Stomach (tissue), 9 donors: Measurements from ENCODE around the gene GCNT3. TPM values are rescaled to one million over a fixed set of nuclear protein-coding genes. Genes with fewer than 3 reads are reported as not detected.
A peak's percentile ranks its signal among the peaks of the same experiment; 100 is the strongest.

Experiments
- DNase-seq, 2 donors: peaks; one replicate each; pipeline versions ENCODE4 v3.0.0 to v3.0.0-alpha.2; 2013 to 2019
- H3K27ac ChIP-seq, 5 donors: fragments of 200-600 bp in 4 of 5; sonication (generic) in 4 of 5; one replicate each; pipeline ENCODE4 v1.5.1; 2013 to 2019; ENCODE audit warnings: mild to moderate bottlenecking in 1 of 5, moderate library complexity in 1 of 5
- H3K27me3 ChIP-seq, 3 donors: fragments of 200-600 bp; sonication (generic); one replicate each; pipeline ENCODE4 v1.5.1; 2017 to 2019; ENCODE audit warnings: mixed run types in 1 of 3
- H3K36me3 ChIP-seq, 4 donors: fragments of 200-600 bp; sonication (generic); 1 replicate in 3 of 4; 2 replicates in 1 of 4; pipeline ENCODE4 v1.5.1; 2016 to 2019
- H3K4me1 ChIP-seq, 4 donors: fragments of 200-600 bp; sonication (generic); one replicate each; pipeline ENCODE4 v1.5.1; 2016 to 2019
- H3K4me3 ChIP-seq, 4 donors: fragments of 200-600 bp; sonication (generic) in 3 of 4; one replicate each; pipeline ENCODE4 v1.5.1; 2016 to 2019; ENCODE audit warnings: mild to moderate bottlenecking in 1 of 4
- H3K9me3 ChIP-seq, 4 donors: fragments of 200-600 bp; sonication (generic); one replicate each; pipeline ENCODE4 v1.5.1; 2016 to 2019
- EP300 ChIP-seq: sonication (generic); formaldehyde crosslinking; IDR thresholded peaks from one replicate; pipeline ENCODE4 v1.6.1; 2017; ENCODE audit warnings: antibody characterized with exemption
- POLR2A ChIP-seq, 4 donors: fragments of 450-650 bp; IDR thresholded peaks; one replicate each; pipeline ENCODE4 v1.6.1; 2016; ENCODE audit warnings: antibody characterized with exemption in 4 of 4, control low read depth in 2 of 4, mild to moderate bottlenecking in 1 of 4, moderate library complexity in 1 of 4
- POLR2AphosphoS5 ChIP-seq, 3 donors: sonication (generic); formaldehyde crosslinking; IDR thresholded peaks; one replicate each; pipeline ENCODE4 v1.6.1; 2016; ENCODE audit warnings: antibody characterized with exemption in 3 of 3
- WGBS, 5 donors: extraction: QIAGEN DNeasy Blood & Tissue Kit in 3 of 5; methylation state at CpG; one replicate each; pipeline versions ENCODE4 v1.1.5 to v1.1.7; 2013 to 2018; 5-methylcytosine and 5-hydroxymethylcytosine counted together
- intact Hi-C: fragments of 100-400 bp; cut with DNase I; formaldehyde crosslinking; loops from one replicate; pipeline ENCODE4 v1.15.1; 2023; ENCODE audit warnings: low total_unique reads
- polyA plus RNA-seq, 3 donors: library from polyadenylated mRNA; stranded (reverse); fragments of 200-250 nt; gene quantifications; one replicate each; pipeline ENCODE4 v1.2.3, GENCODE V29; 2013
- total RNA-seq, 5 donors: library from RNA; depleted of rRNA; stranded (reverse); fragments of >200 nt; gene quantifications; one replicate each; pipeline versions ENCODE4 v1.1.0 to v1.2.3, GENCODE V29; 2014 to 2016
- TF ChIP-seq, protein P1 (sequence below), 7 experiments: fragments of 450-650 bp in 4 of 7; fragments of 200-600 bp in 3 of 7; sonication (generic) in 3 of 7; IDR thresholded peaks; one replicate each; pipeline ENCODE4 v1.5.1; 2016 to 2019; ENCODE audit warnings: antibody characterized with exemption in 7 of 7, control low read depth in 2 of 7, mild to moderate bottlenecking in 1 of 7
- donor health status: healthy with polysubstance abuse.
- donor health status: Bipolar disorder and iron deficiency.
- donor health status: healthy.

The GCNT3 gene
- total and polyA plus RNA-seq, 8 donors: 4.8 to 22.0 (median 9.2) TPM

DNA sequence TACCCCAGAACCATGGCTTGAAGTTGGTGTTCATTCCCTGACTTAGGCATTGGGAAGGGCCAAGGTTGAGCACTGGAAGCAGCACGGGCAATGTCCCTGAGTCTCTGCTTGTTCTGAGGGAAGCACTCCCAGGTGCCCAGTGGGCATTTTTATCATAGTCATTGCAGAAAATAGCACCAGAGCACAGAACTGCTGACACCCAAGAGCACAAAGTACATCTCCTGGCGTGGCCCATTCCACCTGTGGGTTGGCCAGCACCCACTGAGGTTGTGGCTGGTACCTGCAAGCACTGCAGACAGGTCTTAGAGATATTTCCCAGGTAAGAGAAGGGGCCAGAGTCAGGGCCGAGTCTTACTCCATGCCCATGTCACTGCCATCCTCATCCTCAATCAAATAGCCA lies 28.5 kb upstream of the GCNT3 start:
- DNase-seq: no peak
- Histone ChIP-seq H3K27ac (no peak overlapping the region), H3K4me1 (peaks cover 0 to 9% (median 0%) of the 10 kb centered on the region in 4 donors), H3K27me3 (no peaks in the 10 kb centered on the region), H3K36me3 (no peaks in the 10 kb centered on the region), H3K9me3 (no peaks in the 10 kb centered on the region), H3K4me3 (no peak overlapping the region)
- intact Hi-C loops: no loop called here
- TF ChIP-seq POLR2A (IDR thresholded peaks at IDR 0.05) (no peak), EP300 (no peak), POLR2AphosphoS5 (IDR thresholded peaks at IDR 0.05) (no peak)
- TF ChIP-seq, protein P1, sequence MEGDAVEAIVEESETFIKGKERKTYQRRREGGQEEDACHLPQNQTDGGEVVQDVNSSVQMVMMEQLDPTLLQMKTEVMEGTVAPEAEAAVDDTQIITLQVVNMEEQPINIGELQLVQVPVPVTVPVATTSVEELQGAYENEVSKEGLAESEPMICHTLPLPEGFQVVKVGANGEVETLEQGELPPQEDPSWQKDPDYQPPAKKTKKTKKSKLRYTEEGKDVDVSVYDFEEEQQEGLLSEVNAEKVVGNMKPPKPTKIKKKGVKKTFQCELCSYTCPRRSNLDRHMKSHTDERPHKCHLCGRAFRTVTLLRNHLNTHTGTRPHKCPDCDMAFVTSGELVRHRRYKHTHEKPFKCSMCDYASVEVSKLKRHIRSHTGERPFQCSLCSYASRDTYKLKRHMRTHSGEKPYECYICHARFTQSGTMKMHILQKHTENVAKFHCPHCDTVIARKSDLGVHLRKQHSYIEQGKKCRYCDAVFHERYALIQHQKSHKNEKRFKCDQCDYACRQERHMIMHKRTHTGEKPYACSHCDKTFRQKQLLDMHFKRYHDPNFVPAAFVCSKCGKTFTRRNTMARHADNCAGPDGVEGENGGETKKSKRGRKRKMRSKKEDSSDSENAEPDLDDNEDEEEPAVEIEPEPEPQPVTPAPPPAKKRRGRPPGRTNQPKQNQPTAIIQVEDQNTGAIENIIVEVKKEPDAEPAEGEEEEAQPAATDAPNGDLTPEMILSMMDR (IDR thresholded peaks at IDR 0.05): no peak
- 80 to 96% (median 92%) methylated on average over 3 of the region's 3 CpGs for WGBS, 5 donors

DNA sequence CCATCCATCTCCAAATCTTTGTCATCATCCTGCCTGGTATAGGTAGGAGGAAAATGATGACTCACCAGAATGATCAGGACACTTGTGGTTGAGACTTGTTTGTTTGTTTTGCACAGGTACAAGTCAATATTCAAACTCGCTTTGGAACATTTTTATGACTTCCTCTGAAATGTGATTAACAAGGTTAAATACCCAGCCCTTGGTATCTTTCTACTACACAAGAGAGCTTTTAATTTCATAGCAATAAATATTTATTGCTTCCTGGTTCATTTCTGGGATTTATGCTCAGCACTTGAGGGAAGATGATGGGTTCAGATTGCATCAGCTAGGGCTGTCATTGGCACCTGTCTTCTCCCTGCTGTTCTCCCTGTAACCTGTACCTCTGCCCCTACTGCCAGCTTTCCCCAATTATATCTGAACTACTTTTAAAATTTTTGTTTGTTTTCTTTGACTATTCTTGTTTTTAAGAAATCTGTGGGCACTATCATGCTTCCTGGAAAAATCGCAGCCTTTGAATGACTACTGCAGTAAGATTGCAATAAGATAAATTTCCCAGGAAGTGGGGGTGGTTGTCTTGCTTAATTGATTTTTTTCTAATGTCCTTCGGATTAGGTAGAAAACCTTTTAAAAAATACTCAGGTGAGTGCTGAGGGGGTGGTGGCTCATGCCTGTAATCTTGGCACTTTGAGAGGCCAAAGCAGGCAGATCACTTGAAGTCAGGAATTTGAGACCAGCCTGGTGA lies 24.3 kb upstream of the GCNT3 start:
- Histone ChIP-seq H3K27me3 (no peaks in the 10 kb centered on the region), H3K9me3 (no peaks in the 10 kb centered on the region), H3K36me3 (no peaks in the 10 kb centered on the region), H3K27ac (peak overlapping the region in 2 of 5 donors; percentile 1 to 12), H3K4me1 (peaks cover 0 to 27% (median 5%) of the 10 kb centered on the region in 4 donors), H3K4me3 (no peak overlapping the region)
- intact Hi-C loops: no loop called here
- no peak for DNase-seq
- 24 to 41% (median 36%) methylated on average over 3 of the region's 3 CpGs for WGBS, 5 donors
- no peak for TF ChIP-seq EP300
- no peak for TF ChIP-seq POLR2AphosphoS5 (IDR thresholded peaks at IDR 0.05)
- TF ChIP-seq, protein P1 (IDR thresholded peaks at IDR 0.05): no peak
- no peak for TF ChIP-seq POLR2A (IDR thresholded peaks at IDR 0.05)

DNA sequence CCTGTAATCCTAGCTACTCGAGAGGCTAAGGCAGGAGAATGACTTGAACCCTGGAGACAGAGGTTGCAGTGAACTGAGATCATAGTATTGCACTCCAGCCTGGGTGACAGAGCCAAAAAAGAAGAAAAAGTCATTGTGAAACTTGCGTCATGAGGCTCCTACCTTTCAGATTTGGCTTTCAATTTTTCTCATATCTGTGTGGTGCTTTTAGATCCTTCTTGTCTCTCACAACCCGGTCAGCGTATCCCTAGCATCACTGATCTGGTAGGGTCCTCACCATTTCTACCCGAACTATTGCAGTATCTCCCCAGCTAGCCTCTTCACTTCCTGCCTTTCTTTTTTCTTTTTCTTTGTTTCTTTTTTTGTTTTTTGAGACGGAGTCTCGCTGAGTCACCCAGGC lies 21.6 kb upstream of the GCNT3 start:
- H3K27me3 ChIP-seq: no peaks in the 10 kb centered on the region
- WGBS, 5 donors: 77 to 89% (median 80%) methylated on average over 7 of the region's 7 CpGs
- intact Hi-C loops: no loop called here
- no peaks in the 10 kb centered on the region for H3K9me3 ChIP-seq
- DNase-seq: no peak
- H3K27ac ChIP-seq: no peak overlapping the region
- no peak overlapping the region for H3K4me3 ChIP-seq
- H3K4me1 ChIP-seq: peaks cover 2 to 36% (median 9%) of the 10 kb centered on the region in 4 donors
- no peaks in the 10 kb centered on the region for H3K36me3 ChIP-seq
- TF ChIP-seq POLR2A (IDR thresholded peaks at IDR 0.05): no peak
- no peak for TF ChIP-seq EP300
- TF ChIP-seq POLR2AphosphoS5 (IDR thresholded peaks at IDR 0.05): no peak
- TF ChIP-seq, protein P1 (IDR thresholded peaks at IDR 0.05): no peak

DNA sequence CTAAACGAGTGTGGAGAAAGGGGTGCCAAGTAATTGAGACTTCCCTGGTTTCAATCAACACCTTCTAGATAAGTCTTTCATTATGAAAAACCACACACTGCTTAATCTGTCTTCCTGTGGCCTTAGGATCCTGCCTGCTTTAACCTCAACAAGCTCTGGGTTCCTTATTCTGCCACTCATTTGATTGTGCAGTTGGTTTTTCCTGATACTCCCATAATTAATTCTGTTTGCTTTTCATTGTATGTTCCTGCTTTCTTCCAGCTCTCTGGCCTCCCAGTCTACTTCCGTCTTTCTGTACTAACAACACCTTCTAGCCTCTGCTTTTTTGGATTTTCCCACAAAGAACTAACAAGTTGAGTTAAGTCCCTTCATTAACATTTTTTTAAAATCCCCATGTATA lies 20.2 kb upstream of the GCNT3 start:
- Histone ChIP-seq H3K9me3 (no peaks in the 10 kb centered on the region), H3K36me3 (no peaks in the 10 kb centered on the region), H3K4me3 (no peak overlapping the region), H3K27me3 (no peaks in the 10 kb centered on the region), H3K4me1 (peaks cover 9 to 45% (median 15%) of the 10 kb centered on the region in 4 donors), H3K27ac (peak overlapping the region in 3 of 5 donors; percentile 8 to 65 (median 65))
- 18 to 34% (median 23%) methylated on average over 2 of the region's 2 CpGs for WGBS, 5 donors
- intact Hi-C loops: no loop called here
- TF ChIP-seq, protein P1 (IDR thresholded peaks at IDR 0.05): no peak
- TF ChIP-seq POLR2A (IDR thresholded peaks at IDR 0.05) (no peak), POLR2AphosphoS5 (IDR thresholded peaks at IDR 0.05) (no peak), EP300 (no peak)
- peak in 1 of 2 donors; percentile 54 for DNase-seq
